ENCODE measurements around the gene C9orf72. TPM values are rescaled to one million over a fixed set of nuclear protein-coding genes. Genes with fewer than 3 reads are reported as not detected.
A peak's percentile ranks its signal among the peaks of the same experiment; 100 is the strongest.

Gene C9orf72
- polyA plus RNA-seq, 1 donor, result 32.1 TPM

GRCh38 chr9:27582794-27583193 is 9.5 kb upstream of the C9orf72 start:
- 31% methylated on average over 2 of the region's 2 CpGs for WGBS (ENCODE audit: insufficient coverage, low lambda C conversion rate)
- no peaks in the 10 kb centered on the region for H3K27me3 ChIP-seq (ENCODE audit: control insufficient read depth, insufficient read depth, low read length)
- DNase-seq, result peak in 1 of 2 donors; percentile 28

GRCh38 chr9:27581826-27582225 is 8.5 kb upstream of the C9orf72 start:
- no peaks in the 10 kb centered on the region for H3K27me3 ChIP-seq (ENCODE audit: control insufficient read depth, insufficient read depth, low read length)
- WGBS (ENCODE audit: insufficient coverage, low lambda C conversion rate), result 83% methylated on average over 1 of the region's 1 CpG
- H3K4me3 ChIP-seq (ENCODE audit: low read length), result no peak overlapping the region
- H3K4me1 ChIP-seq (ENCODE audit: control insufficient read depth, insufficient read depth, low read length), result no peaks in the 10 kb centered on the region
- no peak for DNase-seq
- no peaks in the 10 kb centered on the region for H3K9me3 ChIP-seq (ENCODE audit: control insufficient read depth, low read depth, low read length)
- no peak overlapping the region for H3K27ac ChIP-seq (ENCODE audit: low read length)
- H3K36me3 ChIP-seq (ENCODE audit: control insufficient read depth, insufficient read depth, low read length), result no peaks in the 10 kb centered on the region

More at GRCh38 chr9:27582794-27583193, 9.5 kb upstream of the C9orf72 start:
- Histone ChIP-seq H3K36me3 (ENCODE audit: control insufficient read depth, insufficient read depth, low read length) (no peaks in the 10 kb centered on the region), H3K4me1 (ENCODE audit: control insufficient read depth, insufficient read depth, low read length) (no peaks in the 10 kb centered on the region), H3K27ac (ENCODE audit: low read length) (no peak overlapping the region), H3K9me3 (ENCODE audit: control insufficient read depth, low read depth, low read length) (no peaks in the 10 kb centered on the region), H3K4me3 (ENCODE audit: low read length) (no peak overlapping the region)

- Histone ChIP-seq H3K9me3 (ENCODE audit: control insufficient read depth, low read depth, low read length) (no peaks in the 10 kb centered on the region), H3K36me3 (ENCODE audit: control insufficient read depth, insufficient read depth, low read length) (no peaks in the 10 kb centered on the region), H3K4me3 (ENCODE audit: low read length) (peak overlapping the region; percentile 89), H3K27ac (ENCODE audit: low read length) (peak overlapping the region; percentile 97), H3K27me3 (ENCODE audit: control insufficient read depth, insufficient read depth, low read length) (no peaks in the 10 kb centered on the region), H3K4me1 (ENCODE audit: control insufficient read depth, insufficient read depth, low read length) (peaks cover 13% of the 10 kb centered on the region)
- peak; percentile 99 to 100 for DNase-seq
- WGBS (ENCODE audit: insufficient coverage, low lambda C conversion rate), result 0% methylated on average over 2 of the region's 35 CpGs
Observed at GRCh38 chr9:27573634-27574590, 631 bp upstream of the C9orf72 start.

GRCh38 chr9:27572566-27572917 is 739 bp downstream of the C9orf72 start:
- WGBS (ENCODE audit: insufficient coverage, low lambda C conversion rate), result no CpG with 5 or more reads among the region's 6 CpGs
- peak overlapping the region; percentile 97 for H3K27ac ChIP-seq (ENCODE audit: low read length)
- H3K36me3 ChIP-seq (ENCODE audit: control insufficient read depth, insufficient read depth, low read length), result no peaks in the 10 kb centered on the region
- peak overlapping the region; percentile 89 for H3K4me3 ChIP-seq (ENCODE audit: low read length)
- no peaks in the 10 kb centered on the region for H3K27me3 ChIP-seq (ENCODE audit: control insufficient read depth, insufficient read depth, low read length)
- peaks cover 13% of the 10 kb centered on the region for H3K4me1 ChIP-seq (ENCODE audit: control insufficient read depth, insufficient read depth, low read length)
- DNase-seq, result peak; percentile 54 to 81
- no peaks in the 10 kb centered on the region for H3K9me3 ChIP-seq (ENCODE audit: control insufficient read depth, low read depth, low read length)

- peak overlapping the region; percentile 97 for H3K27ac ChIP-seq (ENCODE audit: low read length)
- no peaks in the 10 kb centered on the region for H3K27me3 ChIP-seq (ENCODE audit: control insufficient read depth, insufficient read depth, low read length)
- DNase-seq, result no peak
- no peaks in the 10 kb centered on the region for H3K9me3 ChIP-seq (ENCODE audit: control insufficient read depth, low read depth, low read length)
- no peaks in the 10 kb centered on the region for H3K36me3 ChIP-seq (ENCODE audit: control insufficient read depth, insufficient read depth, low read length)
- H3K4me1 ChIP-seq (ENCODE audit: control insufficient read depth, insufficient read depth, low read length), result peaks cover 13% of the 10 kb centered on the region
- no CpG with 5 or more reads among the region's 3 CpGs for WGBS (ENCODE audit: insufficient coverage, low lambda C conversion rate)
- peak overlapping the region; percentile 89 for H3K4me3 ChIP-seq (ENCODE audit: low read length)
Observed at GRCh38 chr9:27572061-27572460, 1.2 kb downstream of the C9orf72 start.

- no peaks in the 10 kb centered on the region for H3K9me3 ChIP-seq (ENCODE audit: control insufficient read depth, low read depth, low read length)
- H3K4me1 ChIP-seq (ENCODE audit: control insufficient read depth, insufficient read depth, low read length), result peaks cover 17% of the 10 kb centered on the region
- H3K36me3 ChIP-seq (ENCODE audit: control insufficient read depth, insufficient read depth, low read length), result peaks cover 4% of the 10 kb centered on the region
- no peak for DNase-seq
- no peaks in the 10 kb centered on the region for H3K27me3 ChIP-seq (ENCODE audit: control insufficient read depth, insufficient read depth, low read length)
- 86% methylated on average over 1 of the region's 4 CpGs for WGBS (ENCODE audit: insufficient coverage, low lambda C conversion rate)
- H3K27ac ChIP-seq (ENCODE audit: low read length), result no peak overlapping the region
- no peak overlapping the region for H3K4me3 ChIP-seq (ENCODE audit: low read length)
Observed at GRCh38 chr9:27571011-27571410, 2.3 kb downstream of the C9orf72 start.

GRCh38 chr9:27569406-27569805 is 3.9 kb downstream of the C9orf72 start:
- H3K27ac ChIP-seq (ENCODE audit: low read length), result peak overlapping the region; percentile 25
- DNase-seq, result peak in 1 of 2 donors; percentile 65
- no CpG with 5 or more reads among the region's 2 CpGs for WGBS (ENCODE audit: insufficient coverage, low lambda C conversion rate)
- H3K27me3 ChIP-seq (ENCODE audit: control insufficient read depth, insufficient read depth, low read length), result no peaks in the 10 kb centered on the region
- no peak overlapping the region for H3K4me3 ChIP-seq (ENCODE audit: low read length)
- H3K4me1 ChIP-seq (ENCODE audit: control insufficient read depth, insufficient read depth, low read length), result peaks cover 17% of the 10 kb centered on the region
- H3K9me3 ChIP-seq (ENCODE audit: control insufficient read depth, low read depth, low read length), result no peaks in the 10 kb centered on the region
- peaks cover 7% of the 10 kb centered on the region for H3K36me3 ChIP-seq (ENCODE audit: control insufficient read depth, insufficient read depth, low read length)

GRCh38 chr9:27566118-27566517 is 7.2 kb downstream of the C9orf72 start:
- WGBS (ENCODE audit: insufficient coverage, low lambda C conversion rate), result no CpG with 5 or more reads among the region's 1 CpG
- H3K27me3 ChIP-seq (ENCODE audit: control insufficient read depth, insufficient read depth, low read length), result no peaks in the 10 kb centered on the region
- peak in 1 of 2 donors; percentile 56 for DNase-seq
- H3K36me3 ChIP-seq (ENCODE audit: control insufficient read depth, insufficient read depth, low read length), result peaks cover 12% of the 10 kb centered on the region
- H3K9me3 ChIP-seq (ENCODE audit: control insufficient read depth, low read depth, low read length), result no peaks in the 10 kb centered on the region
- H3K27ac ChIP-seq (ENCODE audit: low read length), result no peak overlapping the region
- no peak overlapping the region for H3K4me3 ChIP-seq (ENCODE audit: low read length)
- peaks cover 4% of the 10 kb centered on the region for H3K4me1 ChIP-seq (ENCODE audit: control insufficient read depth, insufficient read depth, low read length)

- no peaks in the 10 kb centered on the region for H3K9me3 ChIP-seq (ENCODE audit: control insufficient read depth, low read depth, low read length)
- H3K4me1 ChIP-seq (ENCODE audit: control insufficient read depth, insufficient read depth, low read length), result peaks cover 4% of the 10 kb centered on the region
- peaks cover 15% of the 10 kb centered on the region for H3K36me3 ChIP-seq (ENCODE audit: control insufficient read depth, insufficient read depth, low read length)
- H3K27me3 ChIP-seq (ENCODE audit: control insufficient read depth, insufficient read depth, low read length), result no peaks in the 10 kb centered on the region
- H3K4me3 ChIP-seq (ENCODE audit: low read length), result no peak overlapping the region
- H3K27ac ChIP-seq (ENCODE audit: low read length), result no peak overlapping the region
- DNase-seq, result no peak
Observed at GRCh38 chr9:27565696-27566095, 7.6 kb downstream of the C9orf72 start.

- Histone ChIP-seq H3K27me3 (ENCODE audit: control insufficient read depth, insufficient read depth, low read length) (no peaks in the 10 kb centered on the region), H3K4me3 (ENCODE audit: low read length) (no peak overlapping the region), H3K36me3 (ENCODE audit: control insufficient read depth, insufficient read depth, low read length) (peaks cover 15% of the 10 kb centered on the region), H3K9me3 (ENCODE audit: control insufficient read depth, low read depth, low read length) (no peaks in the 10 kb centered on the region), H3K27ac (ENCODE audit: low read length) (no peak overlapping the region), H3K4me1 (ENCODE audit: control insufficient read depth, insufficient read depth, low read length) (peaks cover 4% of the 10 kb centered on the region)
- no peak for DNase-seq
- no CpG with 5 or more reads among the region's 1 CpG for WGBS (ENCODE audit: insufficient coverage, low lambda C conversion rate)
Observed at GRCh38 chr9:27564670-27565069, 8.6 kb downstream of the C9orf72 start.

Measured in large intestine (tissue), 3 donors.